Measurements from ENCODE around the gene EPB41L4B.
"Not testable (repeated sequence)": the region's sequence is repeated elsewhere in the genome, so short reads cannot be mapped to it uniquely, and the experiment has no call there.

EPB41L4B gene

GRCh38 chr9:109320742-109321448, at the start of gene EPB41L4B:
Gene EPB41L4B, minus strand, starts transcription at chr9:109321059. Its CDS starts 613 bp downstream, at chr9:109320446.
- DNase-seq: peak; percentile 83

- DNase-seq: no peak
Measured at GRCh38 chr9:109369285-109369684, 48.4 kb upstream of the EPB41L4B start.

- no peak for DNase-seq
Measured at GRCh38 chr9:109360771-109361170, 39.9 kb upstream of the EPB41L4B start.

GRCh38 chr9:109358968-109359603, 38.2 kb upstream of the EPB41L4B start:
- not testable (repeated sequence) for DNase-seq

GRCh38 chr9:109355564-109356297, 34.9 kb upstream of the EPB41L4B start:
- no peak for DNase-seq

GRCh38 chr9:109354190-109354589, 33.3 kb upstream of the EPB41L4B start:
- DNase-seq: no peak

- DNase-seq: no peak
Measured at GRCh38 chr9:109351032-109351431, 30.2 kb upstream of the EPB41L4B start.

- DNase-seq: no peak
Measured at GRCh38 chr9:109349421-109349846, 28.6 kb upstream of the EPB41L4B start.

- no peak for DNase-seq
Measured at GRCh38 chr9:109346904-109347303, 26.0 kb upstream of the EPB41L4B start.

- no peak for DNase-seq
Measured at GRCh38 chr9:109344866-109345265, 24.0 kb upstream of the EPB41L4B start.

- DNase-seq: no peak
Measured at GRCh38 chr9:109342878-109343277, 22.0 kb upstream of the EPB41L4B start.

GRCh38 chr9:109341561-109341960, 20.7 kb upstream of the EPB41L4B start:
- DNase-seq: no peak

GRCh38 chr9:109340979-109341378, 20.1 kb upstream of the EPB41L4B start:
- not testable (repeated sequence) for DNase-seq

- no peak for DNase-seq
Measured at GRCh38 chr9:109336409-109336808, 15.6 kb upstream of the EPB41L4B start.

GRCh38 chr9:109335929-109336328, 15.1 kb upstream of the EPB41L4B start:
- DNase-seq: no peak

- no peak for DNase-seq
Measured at GRCh38 chr9:109335121-109335520, 14.3 kb upstream of the EPB41L4B start.

- peak; percentile 81 for DNase-seq
Measured at GRCh38 chr9:109331353-109331752, 10.5 kb upstream of the EPB41L4B start.

GRCh38 chr9:109329638-109330258, 8.9 kb upstream of the EPB41L4B start:
- no peak for DNase-seq

GRCh38 chr9:109328978-109329637, 8.2 kb upstream of the EPB41L4B start:
- peak; percentile 49 for DNase-seq

- no peak for DNase-seq
Measured at GRCh38 chr9:109325089-109325488, 4.2 kb upstream of the EPB41L4B start.

- no peak for DNase-seq
Measured at GRCh38 chr9:109323771-109324170, 2.9 kb upstream of the EPB41L4B start.

- no peak for DNase-seq
Measured at GRCh38 chr9:109321727-109322126, 868 bp upstream of the EPB41L4B start.

GRCh38 chr9:109320331-109320741, 523 bp downstream of the EPB41L4B start:
- DNase-seq: no peak
